ENCODE data around the gene NTF4. TPM values are rescaled to one million over a fixed set of nuclear protein-coding genes. Genes with fewer than 3 reads are reported as not detected.

NTF4 gene
- total RNA-seq, 1 donor from 2014 or later: 3.8 TPM

DNA sequence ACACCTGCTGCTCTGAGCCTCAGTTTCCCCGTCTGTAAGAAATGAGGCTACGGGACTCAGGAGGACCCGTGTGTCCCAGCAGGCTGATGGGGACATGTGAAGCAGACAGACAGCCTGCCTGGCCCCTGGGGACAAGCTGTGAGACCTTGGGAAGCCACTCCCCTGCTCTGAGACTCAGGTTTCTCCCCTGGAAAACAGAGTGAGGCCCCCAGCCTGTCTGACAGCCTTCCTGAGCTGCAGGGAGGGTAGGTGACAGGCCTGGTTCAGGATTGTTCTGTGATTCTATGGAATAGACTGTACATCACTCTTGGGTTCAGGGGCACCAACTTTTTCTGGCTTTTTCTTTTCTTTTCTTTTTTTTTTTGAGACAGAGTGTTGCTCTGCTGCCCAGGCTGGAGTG is 2.9 kb upstream of the NTF4 start:
- H3K4me1 ChIP-seq: peaks cover 19% of the 10 kb centered on the region
- H2AFZ ChIP-seq (replicated peaks): no peak overlapping the region
- Mint-ChIP-seq H3K27ac (no peak overlapping the region), H3K36me3 (peaks cover 9% of the 10 kb centered on the region), H3K9me3 (peaks cover 15% of the 10 kb centered on the region), H3K27me3 (ENCODE audit: insufficient read depth, low read depth) (peaks cover 41% of the 10 kb centered on the region), H3K4me3 (no peak overlapping the region), H3K4me1 (peaks cover 24% of the 10 kb centered on the region)
- no peaks in the 10 kb centered on the region for H3K9me3 ChIP-seq (ENCODE audit: low read depth)
- no peak overlapping the region for H3K4me2 ChIP-seq
- no peak overlapping the region for H3K4me3 ChIP-seq
- H3K36me3 ChIP-seq: no peaks in the 10 kb centered on the region
- H4K20me1 ChIP-seq (ENCODE audit: low read depth): no peaks in the 10 kb centered on the region
- peaks cover 26% of the 10 kb centered on the region for H3F3A ChIP-seq (ENCODE audit: low read depth)
- DNase-seq (ENCODE audit: low spot score): no peak
- H3K79me2 ChIP-seq (ENCODE audit: low read depth): no peaks in the 10 kb centered on the region
- H3K9ac ChIP-seq: no peak overlapping the region
- H3K27me3 ChIP-seq: peaks cover 97% of the 10 kb centered on the region
- no peak overlapping the region for H3K27ac ChIP-seq
- no peak for TF ChIP-seq EZH2phosphoT487 (IDR thresholded peaks at IDR 0.05)

DNA sequence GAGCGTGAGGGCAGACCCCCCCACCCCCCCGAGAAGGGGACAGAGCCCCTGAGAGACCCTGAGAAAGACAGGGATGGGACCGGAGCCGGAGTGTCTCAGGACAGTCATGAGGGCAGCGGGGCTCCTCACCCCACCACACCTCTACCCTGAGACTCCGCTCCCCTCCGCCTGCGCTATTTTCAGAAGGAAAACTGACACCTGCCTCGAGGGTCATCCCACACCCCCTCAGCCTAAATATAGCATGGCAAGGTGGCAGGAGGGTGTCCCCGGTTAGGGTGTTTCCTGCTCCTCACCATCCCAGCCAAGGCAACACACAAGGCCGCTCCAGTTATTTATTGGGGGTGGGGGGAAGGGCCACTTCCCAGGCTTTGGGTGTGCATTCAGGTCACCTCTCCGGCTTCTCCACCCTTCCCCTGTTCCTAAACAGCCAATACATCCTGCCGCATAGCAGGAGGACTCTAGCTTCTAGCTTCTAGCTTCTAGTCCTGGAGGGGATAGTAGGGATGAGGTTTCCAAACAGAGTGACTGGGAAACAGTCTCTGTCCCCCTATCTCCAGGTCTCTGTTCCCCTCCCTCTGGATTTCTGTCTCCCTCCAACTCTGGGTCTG is 1.4 kb upstream of the NTF4 start:
- Histone ChIP-seq H3K4me1 (peaks cover 19% of the 10 kb centered on the region), H3K27me3 (peaks cover 86% of the 10 kb centered on the region), H3K9ac (no peak overlapping the region), H3K36me3 (no peaks in the 10 kb centered on the region), H3F3A (ENCODE audit: low read depth) (peaks cover 20% of the 10 kb centered on the region), H3K9me3 (ENCODE audit: low read depth) (no peaks in the 10 kb centered on the region), H4K20me1 (ENCODE audit: low read depth) (no peaks in the 10 kb centered on the region), H2AFZ (replicated peaks) (no peak overlapping the region), H3K4me2 (peak overlapping the region; percentile 77), H3K79me2 (ENCODE audit: low read depth) (no peaks in the 10 kb centered on the region), H3K27ac (no peak overlapping the region), H3K4me3 (no peak overlapping the region)
- H3K27ac Mint-ChIP-seq: no peak overlapping the region
- DNase-seq (ENCODE audit: low spot score): no peak
- peaks cover 9% of the 10 kb centered on the region for H3K36me3 Mint-ChIP-seq
- TF ChIP-seq CTCF (IDR thresholded peaks at IDR 0.05) (no peak), EZH2 (IDR thresholded peaks at IDR 0.05) (no peak), EZH2phosphoT487 (IDR thresholded peaks at IDR 0.05) (no peak)
- H3K9me3 Mint-ChIP-seq: peaks cover 15% of the 10 kb centered on the region
- H3K27me3 Mint-ChIP-seq (ENCODE audit: insufficient read depth, low read depth): peaks cover 35% of the 10 kb centered on the region
- H3K4me3 Mint-ChIP-seq: peak overlapping the region; percentile 57
- H3K4me1 Mint-ChIP-seq: peaks cover 24% of the 10 kb centered on the region

DNA sequence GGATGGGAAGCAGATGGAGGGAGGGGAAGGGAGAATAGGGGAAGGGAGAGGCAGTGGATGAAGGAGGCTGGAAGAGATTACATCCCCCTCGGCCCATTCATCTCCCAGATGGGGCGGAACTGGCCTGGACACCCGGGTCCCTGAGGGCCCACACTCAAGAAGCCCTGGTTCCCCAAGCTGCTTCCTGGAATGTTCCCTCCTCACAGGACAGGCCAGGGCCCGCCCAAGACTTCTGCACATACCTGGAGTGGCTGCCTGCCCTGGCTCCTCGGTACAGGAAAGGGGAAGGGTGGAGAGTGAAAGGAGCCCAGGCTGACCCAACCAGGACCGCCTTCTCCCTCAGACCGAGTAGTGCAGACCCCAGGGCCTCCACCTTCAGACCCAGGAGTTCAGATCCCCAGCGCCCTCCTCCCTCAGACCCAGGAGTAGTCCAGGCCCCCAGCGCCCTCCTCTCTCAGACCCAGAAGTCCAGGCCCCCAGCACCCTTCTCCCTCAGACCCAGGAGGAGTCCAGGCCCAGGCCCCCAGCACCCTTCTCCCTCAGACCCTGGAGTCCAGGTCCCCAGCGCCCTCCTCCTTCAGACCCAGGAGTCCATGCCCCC is 489 bp downstream of the NTF4 start:
- Histone ChIP-seq H3K4me3 (peak overlapping the region; percentile 38), H3K9ac (no peak overlapping the region), H3K4me2 (peak overlapping the region; percentile 77), H2AFZ (replicated peaks) (peak overlapping the region; percentile 61), H3K27me3 (peaks cover 84% of the 10 kb centered on the region), H3K36me3 (no peaks in the 10 kb centered on the region), H3K4me1 (peaks cover 19% of the 10 kb centered on the region), H3K79me2 (ENCODE audit: low read depth) (no peaks in the 10 kb centered on the region), H3F3A (ENCODE audit: low read depth) (peaks cover 20% of the 10 kb centered on the region), H3K27ac (no peak overlapping the region), H3K9me3 (ENCODE audit: low read depth) (no peaks in the 10 kb centered on the region), H4K20me1 (ENCODE audit: low read depth) (no peaks in the 10 kb centered on the region)
- H3K4me1 Mint-ChIP-seq: peaks cover 28% of the 10 kb centered on the region
- no peak for TF ChIP-seq CTCF (IDR thresholded peaks at IDR 0.05)
- H3K27me3 Mint-ChIP-seq (ENCODE audit: insufficient read depth, low read depth): peaks cover 28% of the 10 kb centered on the region
- peak; percentile 20 for DNase-seq (ENCODE audit: low spot score)
- peak overlapping the region; percentile 73 for H3K4me3 Mint-ChIP-seq
- no peak overlapping the region for H3K27ac Mint-ChIP-seq
- H3K36me3 Mint-ChIP-seq: no peaks in the 10 kb centered on the region
- peaks cover 2% of the 10 kb centered on the region for H3K9me3 Mint-ChIP-seq

DNA sequence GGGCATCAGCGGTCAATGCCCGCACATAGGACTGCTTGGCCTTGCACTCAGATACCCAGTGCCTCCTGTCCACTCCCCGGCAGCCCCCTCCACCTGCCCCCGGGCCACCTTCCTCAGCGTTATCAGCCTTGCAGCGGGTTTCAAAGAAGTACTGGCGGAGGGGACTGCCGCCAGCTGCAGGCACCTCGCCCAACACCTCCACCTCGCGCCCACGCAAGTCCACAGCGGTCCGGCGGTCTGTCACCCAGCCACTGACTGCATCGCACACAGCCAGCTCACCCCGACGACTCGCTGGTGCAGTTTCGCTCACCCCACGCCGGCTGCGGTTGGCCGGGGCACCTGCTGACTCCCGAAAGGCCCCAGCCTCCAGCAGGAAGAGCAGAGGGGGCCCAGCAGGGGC is 3.2 kb downstream of the NTF4 start:
- no peak overlapping the region for H3K27ac ChIP-seq
- peaks cover 33% of the 10 kb centered on the region for H3K27me3 Mint-ChIP-seq (ENCODE audit: insufficient read depth, low read depth)
- peaks cover 5% of the 10 kb centered on the region for H4K20me1 ChIP-seq (ENCODE audit: low read depth)
- H3K4me3 ChIP-seq: no peak overlapping the region
- no peak overlapping the region for H3K27ac Mint-ChIP-seq
- no peak overlapping the region for H2AFZ ChIP-seq (replicated peaks)
- no peaks in the 10 kb centered on the region for H3K36me3 Mint-ChIP-seq
- H3K4me2 ChIP-seq: no peak overlapping the region
- H3K36me3 ChIP-seq: no peaks in the 10 kb centered on the region
- no peaks in the 10 kb centered on the region for H3K79me2 ChIP-seq (ENCODE audit: low read depth)
- no peaks in the 10 kb centered on the region for H3K9me3 Mint-ChIP-seq
- no peak for DNase-seq (ENCODE audit: low spot score)
- no peak overlapping the region for H3K4me3 Mint-ChIP-seq
- H3K9ac ChIP-seq: no peak overlapping the region
- peaks cover 84% of the 10 kb centered on the region for H3K27me3 ChIP-seq
- peaks cover 30% of the 10 kb centered on the region for H3K4me1 ChIP-seq
- no peaks in the 10 kb centered on the region for H3K9me3 ChIP-seq (ENCODE audit: low read depth)
- no peak for TF ChIP-seq EZH2 (IDR thresholded peaks at IDR 0.05)
- TF ChIP-seq EZH2phosphoT487 (IDR thresholded peaks at IDR 0.05): no peak
- TF ChIP-seq CTCF (IDR thresholded peaks at IDR 0.05): no peak
- peaks cover 35% of the 10 kb centered on the region for H3K4me1 Mint-ChIP-seq
- H3F3A ChIP-seq (ENCODE audit: low read depth): peaks cover 20% of the 10 kb centered on the region

Data from neural progenitor cell (in vitro differentiated cells).